GM12873 (cell line): ENCODE measurements around the gene CARF.

Experiments
- TF ChIP-seq, protein P1 (sequence below): IDR thresholded peaks from 2 replicates; pipeline ENCODE4 v1.5.1; 2012; ENCODE audit warnings: low read depth, mild to moderate bottlenecking, moderate library complexity, low read length, control low read depth; ENCODE audit not compliant: insufficient read depth; ENCODE audit errors: missing control alignments

The CARF gene

DNA sequence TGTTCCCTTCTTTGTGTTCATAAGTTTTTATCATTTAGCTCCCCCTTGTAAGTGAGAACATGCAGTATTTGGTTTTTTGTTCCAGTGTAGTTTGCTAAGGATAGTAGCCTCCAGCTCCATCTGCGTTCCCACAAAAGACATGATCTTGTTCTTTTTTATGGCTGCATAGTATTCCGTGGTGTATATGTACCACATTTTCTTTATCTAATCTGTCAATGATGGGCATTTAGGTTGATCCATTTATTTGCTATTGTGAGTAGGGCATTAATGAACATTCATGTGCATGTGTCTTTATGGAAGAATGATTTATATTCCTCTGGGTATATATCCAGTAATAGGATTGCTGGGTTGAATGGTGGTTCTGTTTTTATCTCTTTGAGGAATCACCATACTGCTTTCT is 33.4 kb downstream of the CARF start:
- TF ChIP-seq, protein P1, sequence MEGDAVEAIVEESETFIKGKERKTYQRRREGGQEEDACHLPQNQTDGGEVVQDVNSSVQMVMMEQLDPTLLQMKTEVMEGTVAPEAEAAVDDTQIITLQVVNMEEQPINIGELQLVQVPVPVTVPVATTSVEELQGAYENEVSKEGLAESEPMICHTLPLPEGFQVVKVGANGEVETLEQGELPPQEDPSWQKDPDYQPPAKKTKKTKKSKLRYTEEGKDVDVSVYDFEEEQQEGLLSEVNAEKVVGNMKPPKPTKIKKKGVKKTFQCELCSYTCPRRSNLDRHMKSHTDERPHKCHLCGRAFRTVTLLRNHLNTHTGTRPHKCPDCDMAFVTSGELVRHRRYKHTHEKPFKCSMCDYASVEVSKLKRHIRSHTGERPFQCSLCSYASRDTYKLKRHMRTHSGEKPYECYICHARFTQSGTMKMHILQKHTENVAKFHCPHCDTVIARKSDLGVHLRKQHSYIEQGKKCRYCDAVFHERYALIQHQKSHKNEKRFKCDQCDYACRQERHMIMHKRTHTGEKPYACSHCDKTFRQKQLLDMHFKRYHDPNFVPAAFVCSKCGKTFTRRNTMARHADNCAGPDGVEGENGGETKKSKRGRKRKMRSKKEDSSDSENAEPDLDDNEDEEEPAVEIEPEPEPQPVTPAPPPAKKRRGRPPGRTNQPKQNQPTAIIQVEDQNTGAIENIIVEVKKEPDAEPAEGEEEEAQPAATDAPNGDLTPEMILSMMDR = no peak

DNA sequence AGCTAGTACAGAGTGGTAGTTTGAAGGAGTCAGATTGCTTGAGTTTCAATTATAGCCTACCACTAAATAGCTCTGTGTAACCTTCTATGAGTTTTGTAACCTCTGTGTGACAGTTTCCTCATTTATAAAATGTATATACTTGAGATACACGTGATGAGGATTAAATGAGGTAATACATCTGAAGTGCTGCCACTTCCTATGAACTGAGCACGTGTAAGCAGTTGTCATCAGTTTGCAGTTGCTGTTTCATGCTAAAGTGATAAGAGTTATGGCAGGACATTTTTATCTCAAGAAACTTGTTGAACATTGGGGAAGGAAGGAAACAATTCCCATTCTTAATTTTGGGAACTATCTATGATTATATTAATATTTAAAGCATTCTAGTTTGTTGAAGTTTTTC is 38.5 kb downstream of the CARF start:
- TF ChIP-seq, protein P1 = no peak

DNA sequence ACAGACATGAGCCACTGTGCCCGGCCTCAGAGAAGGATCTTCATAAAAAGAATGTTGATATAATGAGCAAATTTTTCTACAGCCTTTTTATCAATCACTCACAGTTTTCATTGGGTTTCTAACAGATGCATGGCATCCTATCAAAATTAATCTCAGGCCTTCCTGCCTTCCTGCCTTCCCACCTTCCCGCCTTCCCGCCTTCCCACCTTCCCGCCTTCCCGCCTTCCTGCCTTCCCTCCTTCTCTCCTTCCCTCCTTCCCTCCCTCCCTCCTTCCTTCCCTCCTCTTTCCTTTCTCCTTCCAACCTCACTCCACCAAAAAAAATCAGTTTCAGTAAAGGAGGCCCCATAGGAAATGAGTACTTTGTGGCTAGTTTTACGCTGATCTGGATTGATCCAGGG is 48.4 kb downstream of the CARF start:
- TF ChIP-seq, protein P1 = no peak

DNA sequence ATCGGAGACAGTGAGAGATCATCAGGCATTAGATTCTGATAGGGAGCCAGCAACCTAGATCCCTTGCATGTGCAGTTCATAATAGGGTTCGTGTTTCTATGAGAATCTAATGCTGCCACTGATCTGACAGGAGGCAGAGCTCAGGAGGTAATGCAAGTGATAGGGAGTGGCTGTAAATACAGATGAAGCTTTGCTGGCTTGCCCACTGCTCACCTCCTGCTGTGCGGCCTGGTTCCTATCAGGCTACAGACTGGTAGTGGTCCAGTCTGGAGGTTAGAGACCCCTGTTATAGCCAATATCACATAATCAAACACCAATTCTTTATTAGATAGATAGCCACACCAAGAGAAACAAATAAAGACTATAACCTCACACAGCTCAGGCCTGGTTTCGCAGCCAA is 51.6 kb downstream of the CARF start:
- TF ChIP-seq, protein P1 = no peak

DNA sequence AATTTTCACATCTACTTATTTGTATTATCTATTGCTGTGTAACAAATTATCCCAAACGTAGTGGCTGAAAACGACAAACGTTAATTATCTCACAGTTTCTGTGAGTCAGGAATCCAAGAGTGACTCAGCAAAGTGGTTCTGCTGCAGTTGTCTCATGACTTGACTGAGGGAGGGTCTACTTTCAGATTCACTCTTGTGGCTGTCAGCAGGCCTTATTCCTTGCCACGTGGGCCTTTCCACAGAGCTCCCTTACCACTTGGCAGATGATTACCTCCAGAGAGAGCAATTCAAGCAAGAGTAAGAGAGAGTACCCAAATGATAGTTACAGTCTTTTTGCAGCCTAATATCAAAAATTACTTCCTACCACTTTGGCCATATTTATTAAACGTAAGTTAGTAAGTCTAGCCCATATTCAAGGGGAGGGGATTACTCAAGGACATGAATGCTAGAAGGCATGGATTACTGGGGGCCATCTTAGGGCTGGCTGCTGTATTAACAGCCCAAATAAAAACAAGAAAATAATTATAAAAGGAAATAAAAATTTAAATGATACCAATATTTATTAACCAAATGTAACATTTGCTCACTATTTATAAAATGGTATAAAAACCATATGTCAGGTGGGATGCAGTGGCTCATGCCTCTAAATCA is 53.9 kb downstream of the CARF start:
- TF ChIP-seq, protein P1 = no peak

DNA sequence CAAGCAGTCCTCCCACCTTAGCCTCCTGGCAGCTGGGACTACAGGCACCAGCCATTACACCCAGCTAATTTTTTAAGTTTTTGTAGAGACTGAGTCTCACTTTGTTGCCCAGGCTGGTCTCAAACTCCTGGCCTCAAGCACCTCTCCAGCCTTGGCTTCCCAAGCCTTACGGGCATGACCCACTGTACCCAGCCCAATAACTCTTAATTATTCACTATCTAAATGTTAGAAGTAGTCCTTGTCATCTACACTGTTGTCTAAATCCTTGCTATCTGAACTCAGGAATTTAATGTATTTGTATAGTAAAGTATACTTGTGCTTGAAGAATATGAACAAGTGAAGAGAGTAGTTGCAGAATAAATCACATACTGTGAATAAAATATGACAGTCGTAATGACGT is 64.7 kb downstream of the CARF start:
- TF ChIP-seq, protein P1 = no peak

DNA sequence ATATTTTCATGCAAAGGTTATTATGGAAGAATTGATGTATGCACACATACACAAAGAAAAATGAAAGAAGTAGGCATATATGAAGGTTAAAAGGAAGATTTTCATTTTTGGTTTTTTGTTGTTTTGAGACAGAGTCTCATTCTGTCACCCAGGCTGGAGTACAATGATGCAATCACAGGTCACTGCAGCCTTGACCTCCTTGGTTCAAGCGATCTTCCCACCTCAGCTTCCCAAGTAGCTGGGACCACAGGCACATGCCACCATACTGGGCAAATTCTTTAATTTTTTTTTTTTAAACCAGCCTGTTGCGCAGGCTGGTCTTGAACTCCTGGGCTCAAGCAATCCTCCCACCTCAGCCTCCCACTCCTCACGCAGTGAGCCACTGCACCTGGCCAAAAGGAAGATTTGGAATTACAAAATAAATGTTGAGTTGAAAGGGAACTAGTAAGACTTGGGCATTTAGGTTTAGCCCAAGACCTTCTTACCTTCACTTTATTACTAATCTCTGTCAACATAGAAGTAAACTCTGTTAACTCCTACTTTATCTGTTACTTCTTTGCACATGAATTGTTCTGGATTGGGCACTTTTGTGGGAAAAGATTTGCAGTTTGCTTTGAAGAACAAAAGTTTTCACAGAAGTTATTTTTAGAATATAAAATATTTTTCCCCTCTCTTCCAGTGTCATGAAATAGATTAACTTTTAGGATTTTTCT is 70.9 kb downstream of the CARF start:
- TF ChIP-seq, protein P1 = no peak
